Sigmoid colon (tissue), 7 donors: ENCODE measurements around the gene NAXD. TPM values are rescaled to one million over a fixed set of nuclear protein-coding genes. Genes with fewer than 3 reads are reported as not detected.

ENCODE experiments used
- DNase-seq: peaks from one replicate; pipeline ENCODE4 v3.0.0-alpha.2; 2019
- H3K27ac ChIP-seq, 4 donors: fragments of 200-600 bp; sonication (generic); one replicate each; pipeline ENCODE4 v1.5.1; 2016 to 2019; ENCODE audit warnings: mild to moderate bottlenecking in 1 of 4
- H3K27me3 ChIP-seq, 3 donors: fragments of 200-600 bp; sonication (generic); one replicate each; pipeline ENCODE4 v1.5.1; 2019; ENCODE audit warnings: mild to moderate bottlenecking in 1 of 3
- H3K36me3 ChIP-seq, 4 donors: fragments of 200-600 bp; sonication (generic); one replicate each; pipeline ENCODE4 v1.5.1; 2016 to 2019
- H3K4me1 ChIP-seq, 4 donors: fragments of 200-600 bp; sonication (generic); one replicate each; pipeline ENCODE4 v1.5.1; 2017 to 2019
- H3K4me3 ChIP-seq, 4 donors: fragments of 200-600 bp; sonication (generic); one replicate each; pipeline ENCODE4 v1.5.1; 2017 to 2019; ENCODE audit warnings: mild to moderate bottlenecking in 2 of 4, moderate library complexity in 1 of 4
- H3K9me3 ChIP-seq, 4 donors: fragments of 200-600 bp in 3 of 4; sonication (generic) in 3 of 4; one replicate each; pipeline versions ENCODE4 v1.5.1 to v1.6.1; 2013 to 2019
- EP300 ChIP-seq, 4 donors: sonication (generic); formaldehyde crosslinking; IDR thresholded peaks; one replicate each; pipeline ENCODE4 v1.6.1; 2017; ENCODE audit warnings: antibody characterized with exemption in 4 of 4
- POLR2A ChIP-seq, 2 donors: fragments of 450-650 bp; IDR thresholded peaks; one replicate each; pipeline ENCODE4 v1.6.1; 2016; ENCODE audit warnings: antibody characterized with exemption in 2 of 2, mild to moderate bottlenecking in 2 of 2, moderate library complexity in 2 of 2
- POLR2AphosphoS5 ChIP-seq, 4 donors: sonication (generic); formaldehyde crosslinking; IDR thresholded peaks; one replicate each; pipeline ENCODE4 v1.6.1; 2017; ENCODE audit warnings: antibody characterized with exemption in 4 of 4
- WGBS, 2 donors: extraction: QIAGEN DNeasy Blood & Tissue Kit; methylation state at CpG; one replicate each; pipeline ENCODE4 v1.1.7; 2013; 5-methylcytosine and 5-hydroxymethylcytosine counted together
- intact Hi-C: fragments of 100-400 bp; cut with DNase I; formaldehyde crosslinking; loops from one replicate; pipeline ENCODE4 v1.15.1; 2023
- polyA plus RNA-seq, 3 donors: library from polyadenylated mRNA; stranded (reverse); fragments of 200-250 nt; gene quantifications; one replicate each; pipeline ENCODE4 v1.2.3, GENCODE V29; 2013
- total RNA-seq, 4 donors: library from RNA; depleted of rRNA; stranded (reverse); fragments of >200 nt; gene quantifications; one replicate each; pipeline ENCODE4 v1.1.0, GENCODE V29; 2016
- TF ChIP-seq, protein P1 (sequence below), 4 experiments: fragments of 450-650 bp in 3 of 4; fragments of 200-600 bp in 1 of 4; IDR thresholded peaks; one replicate each; pipeline ENCODE4 v1.5.1; 2016 to 2019; ENCODE audit warnings: antibody characterized with exemption in 4 of 4, mild to moderate bottlenecking in 3 of 4, moderate library complexity in 2 of 4
- donor health status: healthy with polysubstance abuse.
- donor health status: Bipolar disorder and iron deficiency.
- donor health status: healthy.

The NAXD gene
- total and polyA plus RNA-seq, 7 donors = 24.6 to 41.1 (median 33.5) TPM

DNA sequence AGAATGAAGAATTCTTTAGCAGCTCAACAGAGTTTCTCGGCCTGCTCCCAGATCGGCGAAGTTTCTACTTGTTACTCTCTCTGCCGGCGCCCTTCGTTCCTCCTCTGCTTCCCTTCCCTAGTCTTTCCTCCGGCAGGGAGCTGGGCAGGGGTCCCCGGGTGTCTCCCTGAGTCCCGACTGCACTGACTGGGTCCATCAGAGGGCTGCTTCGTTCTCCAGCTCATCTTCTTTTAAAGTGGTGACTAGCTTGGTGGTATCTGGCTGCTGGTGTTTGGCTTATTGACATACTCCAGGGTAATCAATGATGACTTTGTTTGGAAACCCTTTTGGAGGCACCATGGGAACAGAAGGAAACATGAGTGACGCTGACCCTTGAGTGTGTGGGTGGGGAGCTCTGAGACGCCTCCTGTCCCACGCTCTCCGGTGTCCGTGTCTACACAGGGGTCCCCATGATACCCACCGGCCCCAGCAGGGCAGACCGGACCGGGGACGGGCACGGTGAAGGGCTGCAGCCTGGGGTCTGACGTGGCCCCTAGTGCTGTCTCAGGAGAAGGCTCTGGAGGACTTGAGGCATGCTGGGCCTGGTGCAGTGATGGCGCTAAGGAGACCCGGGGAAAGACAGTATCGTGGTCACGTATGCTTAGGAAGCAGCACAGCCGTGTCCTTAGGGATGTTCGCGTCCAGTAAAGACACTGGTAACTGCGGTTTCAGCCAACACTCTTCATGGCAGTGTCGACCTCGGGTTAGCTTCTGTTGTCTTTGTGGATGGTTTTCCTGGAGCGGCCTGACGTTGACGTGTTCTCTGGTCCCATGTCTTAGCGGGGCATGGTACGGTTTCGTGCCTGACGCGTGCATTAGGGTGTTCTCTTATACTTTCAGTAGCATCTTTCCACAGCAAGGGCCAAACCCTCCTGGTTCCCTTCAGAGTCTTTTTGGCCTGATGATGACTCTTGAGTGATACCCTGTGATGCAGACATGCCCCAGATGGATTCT lies 23.8 kb downstream of the NAXD start:
- DNase-seq = no peak
- peaks cover 0 to 18% (median 18%) of the 10 kb centered on the region in 4 donors for H3K4me1 ChIP-seq
- WGBS, 2 donors = 90 to 93% methylated on average over 39 of the region's 39 CpGs
- TF ChIP-seq POLR2AphosphoS5 (IDR thresholded peaks at IDR 0.05) (peak in 2 of 4 donors; percentile 17 to 33), EP300 (IDR thresholded peaks at IDR 0.05) (no peak)
- H3K9me3 ChIP-seq = no peaks in the 10 kb centered on the region
- peaks cover 47 to 85% (median 63%) of the 10 kb centered on the region in 4 donors for H3K36me3 ChIP-seq
- H3K4me3 ChIP-seq = no peak overlapping the region
- intact Hi-C loops = no loop called here
- peak overlapping the region in 2 of 4 donors; percentile 72 to 78 for H3K27ac ChIP-seq
- no peaks in the 10 kb centered on the region for H3K27me3 ChIP-seq

DNA sequence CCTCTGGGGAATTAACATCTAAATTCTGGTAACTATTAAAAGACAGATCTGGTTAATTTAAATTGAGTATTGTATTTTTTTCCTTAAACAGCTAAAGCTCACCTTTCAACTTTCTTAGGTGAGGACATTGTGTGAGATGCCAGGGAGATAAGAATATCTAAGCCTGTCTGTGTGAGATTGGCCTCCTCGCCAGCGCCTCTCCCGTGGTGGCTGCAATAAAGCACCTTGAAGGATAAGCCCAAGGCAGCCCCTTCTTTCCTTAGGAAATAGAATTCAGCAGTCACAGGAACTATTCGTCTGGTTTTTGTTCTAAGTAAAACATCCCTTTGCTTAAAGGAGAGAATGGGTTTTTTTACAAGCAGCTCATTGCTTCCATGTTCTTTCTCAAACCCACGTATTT lies 24.6 kb downstream of the NAXD start:
- Histone ChIP-seq H3K36me3 (peaks cover 46 to 81% (median 57%) of the 10 kb centered on the region in 4 donors), H3K9me3 (no peaks in the 10 kb centered on the region), H3K4me1 (peaks cover 0 to 27% (median 26%) of the 10 kb centered on the region in 4 donors), H3K4me3 (no peak overlapping the region), H3K27me3 (no peaks in the 10 kb centered on the region), H3K27ac (peak overlapping the region in 3 of 4 donors; percentile 53 to 78 (median 72))
- DNase-seq = no peak
- 69 to 81% methylated on average over 5 of the region's 5 CpGs for WGBS, 2 donors
- intact Hi-C loops = loop anchor here (5.0 kb wide), 2 partner anchors 42 to 48 kb away; no protein-coding TSS in a partner anchor
- TF ChIP-seq EP300 (IDR thresholded peaks at IDR 0.05) = no peak
- TF ChIP-seq POLR2AphosphoS5 (IDR thresholded peaks at IDR 0.05) = no peak
- TF ChIP-seq POLR2A (IDR thresholded peaks at IDR 0.05) = no peak
- TF ChIP-seq, protein P1, sequence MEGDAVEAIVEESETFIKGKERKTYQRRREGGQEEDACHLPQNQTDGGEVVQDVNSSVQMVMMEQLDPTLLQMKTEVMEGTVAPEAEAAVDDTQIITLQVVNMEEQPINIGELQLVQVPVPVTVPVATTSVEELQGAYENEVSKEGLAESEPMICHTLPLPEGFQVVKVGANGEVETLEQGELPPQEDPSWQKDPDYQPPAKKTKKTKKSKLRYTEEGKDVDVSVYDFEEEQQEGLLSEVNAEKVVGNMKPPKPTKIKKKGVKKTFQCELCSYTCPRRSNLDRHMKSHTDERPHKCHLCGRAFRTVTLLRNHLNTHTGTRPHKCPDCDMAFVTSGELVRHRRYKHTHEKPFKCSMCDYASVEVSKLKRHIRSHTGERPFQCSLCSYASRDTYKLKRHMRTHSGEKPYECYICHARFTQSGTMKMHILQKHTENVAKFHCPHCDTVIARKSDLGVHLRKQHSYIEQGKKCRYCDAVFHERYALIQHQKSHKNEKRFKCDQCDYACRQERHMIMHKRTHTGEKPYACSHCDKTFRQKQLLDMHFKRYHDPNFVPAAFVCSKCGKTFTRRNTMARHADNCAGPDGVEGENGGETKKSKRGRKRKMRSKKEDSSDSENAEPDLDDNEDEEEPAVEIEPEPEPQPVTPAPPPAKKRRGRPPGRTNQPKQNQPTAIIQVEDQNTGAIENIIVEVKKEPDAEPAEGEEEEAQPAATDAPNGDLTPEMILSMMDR (IDR thresholded peaks at IDR 0.05) = no peak

DNA sequence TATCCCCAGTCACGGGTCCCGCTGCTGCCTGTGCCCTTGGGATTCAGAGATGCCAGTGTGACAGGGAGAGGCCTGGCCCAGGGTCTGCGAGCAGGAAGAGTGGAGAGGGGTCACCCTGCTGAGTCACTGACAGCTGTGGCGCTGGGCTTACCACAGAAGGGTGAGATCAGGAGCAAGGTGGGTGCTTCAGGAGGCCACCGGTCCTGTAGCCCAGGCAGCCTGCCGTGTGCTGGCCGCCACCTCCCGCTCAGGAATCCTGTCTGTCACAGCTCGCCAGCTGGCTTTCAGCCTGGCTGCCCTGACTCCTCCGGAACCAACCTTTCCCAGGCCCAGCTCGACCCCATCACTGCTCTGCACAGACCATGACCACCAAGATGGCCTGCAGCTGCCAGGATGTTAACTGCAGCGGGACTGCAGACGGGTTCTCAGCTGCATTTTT lies 25.3 kb downstream of the NAXD start:
- intact Hi-C loops = loop anchor here (5.0 kb wide), 2 partner anchors 42 to 48 kb away; no protein-coding TSS in a partner anchor
- WGBS, 2 donors = 84 to 89% methylated on average over 13 of the region's 13 CpGs
- TF ChIP-seq POLR2AphosphoS5 (IDR thresholded peaks at IDR 0.05) = peak in 1 of 4 donors; percentile 34
- TF ChIP-seq, protein P1 (IDR thresholded peaks at IDR 0.05) = no peak
- Histone ChIP-seq H3K27ac (peak overlapping the region; percentile 29 to 78 (median 62)), H3K27me3 (no peaks in the 10 kb centered on the region), H3K36me3 (peaks cover 40 to 75% (median 50%) of the 10 kb centered on the region in 4 donors), H3K9me3 (no peaks in the 10 kb centered on the region), H3K4me3 (no peak overlapping the region), H3K4me1 (peaks cover 0 to 32% (median 30%) of the 10 kb centered on the region in 4 donors)
- peak; percentile 83 for DNase-seq

GRCh38 chr13:110641055-110642015 lies 26.0 kb downstream of the NAXD start:
- intact Hi-C loops = loop anchor here (5.0 kb wide), 2 partner anchors 41 to 49 kb away; no protein-coding TSS in a partner anchor
- 82 to 83% methylated on average over 29 of the region's 29 CpGs for WGBS, 2 donors
- Histone ChIP-seq H3K36me3 (peaks cover 32 to 67% (median 43%) of the 10 kb centered on the region in 4 donors), H3K4me1 (peaks cover 0 to 32% (median 28%) of the 10 kb centered on the region in 4 donors), H3K27me3 (no peaks in the 10 kb centered on the region), H3K27ac (peak overlapping the region; percentile 29 to 78 (median 62)), H3K9me3 (no peaks in the 10 kb centered on the region), H3K4me3 (no peak overlapping the region)
- no peak for TF ChIP-seq EP300 (IDR thresholded peaks at IDR 0.05)
- TF ChIP-seq POLR2AphosphoS5 (IDR thresholded peaks at IDR 0.05) = peak in 2 of 4 donors; percentile 13 to 42
- peak; percentile 87 for DNase-seq

DNA sequence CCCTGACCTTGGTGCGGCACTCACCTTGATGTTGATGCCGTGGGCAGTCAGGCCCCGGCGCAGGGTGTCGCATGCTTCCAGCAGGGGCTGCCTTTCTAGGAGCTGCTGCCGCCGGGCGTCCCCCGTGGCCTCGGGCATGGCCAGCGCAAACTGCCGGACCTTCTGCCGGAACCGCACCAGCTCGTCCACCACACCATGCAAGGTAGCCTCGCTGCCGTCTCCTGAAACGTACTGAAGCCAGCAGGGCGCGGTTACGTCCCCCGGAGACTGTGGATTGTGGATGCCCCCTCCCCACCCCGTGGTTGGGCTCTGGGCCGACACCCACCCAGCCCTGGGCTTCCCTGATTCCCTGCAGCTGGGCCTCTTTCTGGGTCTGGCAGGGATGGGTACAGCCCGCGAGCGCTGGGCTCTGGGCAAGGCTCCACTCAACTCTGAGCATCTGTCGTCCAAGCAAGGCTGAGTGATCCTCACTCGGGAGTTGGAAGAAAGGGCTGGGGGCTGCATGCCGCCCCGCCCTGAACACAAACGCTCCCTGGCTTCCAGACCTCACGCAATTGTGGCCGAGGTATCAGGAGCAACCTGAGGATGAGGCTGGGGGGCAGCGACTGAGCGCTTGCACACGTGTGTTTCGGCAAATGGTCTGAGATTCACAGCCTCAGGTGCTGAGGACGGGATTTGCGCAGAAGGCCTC lies 27.1 kb downstream of the NAXD start:
- peak overlapping the region in 1 of 4 donors; percentile 78 for H3K27ac ChIP-seq
- intact Hi-C loops = loop anchor here (5.0 kb wide), 2 partner anchors 40 to 50 kb away; no protein-coding TSS in a partner anchor
- H3K4me1 ChIP-seq = peaks cover 0 to 32% (median 28%) of the 10 kb centered on the region in 4 donors
- TF ChIP-seq, protein P1 (IDR thresholded peaks at IDR 0.05) = no peak
- TF ChIP-seq POLR2AphosphoS5 (IDR thresholded peaks at IDR 0.05) (no peak), EP300 (IDR thresholded peaks at IDR 0.05) (no peak), POLR2A (IDR thresholded peaks at IDR 0.05) (no peak)
- H3K9me3 ChIP-seq = no peaks in the 10 kb centered on the region
- WGBS, 2 donors = 92 to 94% methylated on average over 40 of the region's 40 CpGs
- DNase-seq = no peak
- peaks cover 21 to 62% (median 32%) of the 10 kb centered on the region in 4 donors for H3K36me3 ChIP-seq
- H3K4me3 ChIP-seq = no peak overlapping the region
- no peaks in the 10 kb centered on the region for H3K27me3 ChIP-seq
